ENCODE measurements around the gene LMO1.

Gene LMO1

GRCh38 chr11:8225589-8226036, 38.1 kb downstream of the LMO1 start:
- DNase-seq = peak; percentile 56

DNA sequence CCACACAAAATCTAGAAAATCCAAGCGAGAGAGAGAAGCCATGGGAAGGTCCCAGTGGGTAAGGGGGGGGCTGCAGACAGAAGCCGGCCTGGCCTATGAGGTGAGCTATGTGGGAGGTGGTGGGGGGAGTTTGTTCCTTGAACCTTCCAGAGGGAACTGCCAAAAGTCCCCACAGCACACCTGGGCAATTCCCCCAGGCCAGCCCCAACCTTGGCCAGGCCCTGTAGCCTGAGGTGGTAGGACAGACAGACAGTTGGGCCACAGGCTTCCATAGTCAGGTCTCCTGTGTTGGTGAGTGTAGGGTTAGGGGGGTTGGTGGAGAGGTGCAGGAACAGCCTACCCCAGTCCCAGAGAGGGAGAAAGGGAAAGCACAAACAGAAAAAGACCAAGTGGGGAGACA, 39.0 kb downstream of the LMO1 start:
- no peak for DNase-seq

GRCh38 chr11:8224161-8224591, 39.5 kb downstream of the LMO1 start:
- no peak for DNase-seq

GRCh38 chr11:8223513-8223900, 40.2 kb downstream of the LMO1 start:
- no peak for DNase-seq

DNA sequence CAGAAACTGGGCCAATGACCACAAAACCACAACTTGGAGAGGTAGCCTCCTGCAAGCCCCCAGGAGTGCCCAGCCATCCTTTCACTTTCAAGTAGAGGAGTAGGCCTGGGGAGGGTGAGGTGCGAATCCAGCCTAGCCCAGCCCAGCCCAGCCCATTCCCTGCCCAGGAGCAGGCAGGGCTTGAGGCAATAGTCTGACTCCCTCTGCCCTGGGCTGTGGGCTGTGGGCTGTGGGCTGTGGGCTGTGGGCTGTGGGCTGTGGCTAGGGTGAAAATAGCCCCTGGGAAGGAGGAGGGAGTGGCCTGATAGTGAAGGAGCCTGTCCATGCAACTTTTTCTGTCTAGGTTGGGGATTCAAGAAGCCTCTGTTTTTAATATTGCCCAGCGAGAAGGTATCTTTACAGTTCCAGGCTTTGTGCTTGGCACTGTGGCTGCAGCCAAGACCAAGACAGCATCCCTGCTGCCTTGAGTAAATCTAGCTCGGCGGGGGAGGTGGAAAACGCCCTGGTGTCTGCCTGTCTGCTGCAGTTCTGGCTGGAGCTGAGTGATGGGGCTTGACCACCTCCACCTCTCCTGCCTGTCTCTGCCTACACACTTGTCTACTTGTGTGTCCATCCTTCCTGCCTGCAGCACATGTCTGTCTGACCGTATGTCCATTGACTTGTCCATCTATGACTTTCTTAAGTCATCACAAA, 40.7 kb downstream of the LMO1 start:
- no peak for DNase-seq

- DNase-seq = no peak
Measured at GRCh38 chr11:8221917-8222495, 41.7 kb downstream of the LMO1 start.

GRCh38 chr11:8221046-8221723, 42.5 kb downstream of the LMO1 start:
- no peak for DNase-seq

DNA sequence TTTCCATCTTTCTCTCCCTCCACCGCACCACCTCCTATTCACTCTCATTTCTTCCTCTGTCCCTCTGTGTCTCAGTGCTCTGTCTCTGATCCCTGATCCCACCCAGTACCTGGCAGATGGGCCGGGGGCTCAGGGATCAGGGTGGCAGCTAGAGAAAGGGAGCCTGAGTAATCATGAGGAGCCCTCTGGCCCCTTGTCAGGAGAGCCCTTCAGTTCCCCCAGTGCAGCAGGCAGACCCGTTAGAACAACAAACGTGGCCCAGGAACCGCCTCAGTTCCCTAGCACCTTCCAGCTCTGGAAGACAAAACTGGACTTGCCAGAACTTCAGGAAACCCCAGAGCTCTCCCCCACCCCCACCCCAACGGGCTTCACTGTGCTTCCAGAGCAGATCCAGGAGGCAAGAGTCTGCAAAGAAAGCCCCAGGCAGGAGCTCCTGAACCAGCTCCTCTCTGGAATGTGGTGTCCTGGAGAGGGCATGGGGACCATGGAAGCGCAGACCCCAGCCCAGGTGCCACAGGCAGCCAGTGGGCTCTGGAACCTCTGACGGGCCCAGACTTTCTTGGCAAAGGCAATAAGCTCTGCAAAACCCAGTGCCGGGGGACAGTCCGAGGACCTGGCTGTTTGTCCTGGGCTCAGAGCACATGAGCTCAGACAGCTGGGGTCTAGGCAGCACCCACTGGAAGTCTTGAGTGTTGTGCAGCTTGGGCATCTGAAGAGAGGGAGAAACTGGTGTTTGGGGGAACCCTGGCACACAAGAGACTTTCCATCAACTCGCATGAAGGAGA, 43.2 kb downstream of the LMO1 start:
- DNase-seq = no peak

- DNase-seq = no peak
Measured at GRCh38 chr11:8219257-8220021, 44.2 kb downstream of the LMO1 start.

DNA sequence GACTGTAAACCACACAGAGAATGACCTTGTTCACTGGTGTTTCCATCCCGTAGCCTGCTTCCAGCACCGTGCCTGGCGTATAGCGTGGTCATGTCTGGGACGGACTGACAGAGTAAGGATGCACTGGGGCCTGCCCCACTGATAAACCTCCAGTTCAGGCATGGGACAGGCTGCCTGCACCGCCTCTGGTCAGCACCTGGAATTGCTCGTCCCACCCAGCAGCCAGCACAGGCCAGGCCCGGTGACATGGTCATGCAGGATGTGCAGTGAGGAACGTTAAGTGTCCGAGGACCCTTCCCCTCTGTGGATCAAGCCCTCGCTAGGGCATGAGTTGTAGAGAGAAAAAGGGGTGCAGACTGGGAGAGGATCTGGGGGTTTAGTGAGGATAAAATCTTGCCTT, 44.8 kb downstream of the LMO1 start:
- no peak for DNase-seq

- no peak for DNase-seq
Measured at GRCh38 chr11:8218409-8218808, 45.3 kb downstream of the LMO1 start.

- no peak for DNase-seq
Measured at GRCh38 chr11:8217926-8218325, 45.8 kb downstream of the LMO1 start.

DNA sequence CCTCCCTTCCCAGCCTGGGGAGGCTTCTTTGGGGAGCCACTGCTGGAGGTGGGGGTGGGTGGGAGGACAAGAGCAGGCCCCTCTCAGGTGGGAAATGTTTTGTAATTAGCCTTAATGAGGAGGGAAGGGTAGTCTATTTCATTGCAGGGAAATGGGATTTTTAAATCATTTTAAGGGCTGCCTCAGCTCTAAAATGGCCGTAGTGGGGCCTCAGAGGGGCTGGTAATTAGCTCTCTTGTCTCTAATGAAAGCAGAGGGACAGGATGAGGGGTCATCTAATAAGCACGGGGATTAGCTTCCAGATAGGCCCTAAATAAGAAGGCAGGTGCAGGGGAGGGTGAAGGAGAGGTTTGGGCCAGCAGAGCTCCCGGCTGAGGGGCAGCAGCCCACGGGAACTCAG, 46.5 kb downstream of the LMO1 start:
- no peak for DNase-seq

DNA sequence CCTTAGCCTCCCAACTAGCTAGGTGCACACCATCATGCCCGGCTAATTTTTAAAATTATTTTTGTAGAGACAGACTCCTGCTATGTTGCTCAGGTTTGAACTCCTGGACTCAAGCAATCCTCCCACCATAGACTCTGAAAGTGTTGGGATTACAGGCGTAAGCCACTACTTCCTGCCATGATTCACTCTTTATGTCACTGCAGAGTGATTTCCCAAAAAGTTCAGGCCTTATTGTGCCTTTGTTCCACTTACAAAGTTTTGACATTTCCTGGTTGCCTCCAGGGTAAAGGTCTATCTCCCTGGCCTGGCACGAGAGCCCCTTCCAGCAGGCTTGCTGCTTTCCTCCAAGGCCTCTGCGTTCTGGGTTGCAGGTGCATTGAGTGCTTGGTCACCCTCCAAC, 50.3 kb downstream of the LMO1 start:
- DNase-seq = no peak

- no peak for DNase-seq
Measured at GRCh38 chr11:8209208-8209807, 54.4 kb downstream of the LMO1 start.

DNA sequence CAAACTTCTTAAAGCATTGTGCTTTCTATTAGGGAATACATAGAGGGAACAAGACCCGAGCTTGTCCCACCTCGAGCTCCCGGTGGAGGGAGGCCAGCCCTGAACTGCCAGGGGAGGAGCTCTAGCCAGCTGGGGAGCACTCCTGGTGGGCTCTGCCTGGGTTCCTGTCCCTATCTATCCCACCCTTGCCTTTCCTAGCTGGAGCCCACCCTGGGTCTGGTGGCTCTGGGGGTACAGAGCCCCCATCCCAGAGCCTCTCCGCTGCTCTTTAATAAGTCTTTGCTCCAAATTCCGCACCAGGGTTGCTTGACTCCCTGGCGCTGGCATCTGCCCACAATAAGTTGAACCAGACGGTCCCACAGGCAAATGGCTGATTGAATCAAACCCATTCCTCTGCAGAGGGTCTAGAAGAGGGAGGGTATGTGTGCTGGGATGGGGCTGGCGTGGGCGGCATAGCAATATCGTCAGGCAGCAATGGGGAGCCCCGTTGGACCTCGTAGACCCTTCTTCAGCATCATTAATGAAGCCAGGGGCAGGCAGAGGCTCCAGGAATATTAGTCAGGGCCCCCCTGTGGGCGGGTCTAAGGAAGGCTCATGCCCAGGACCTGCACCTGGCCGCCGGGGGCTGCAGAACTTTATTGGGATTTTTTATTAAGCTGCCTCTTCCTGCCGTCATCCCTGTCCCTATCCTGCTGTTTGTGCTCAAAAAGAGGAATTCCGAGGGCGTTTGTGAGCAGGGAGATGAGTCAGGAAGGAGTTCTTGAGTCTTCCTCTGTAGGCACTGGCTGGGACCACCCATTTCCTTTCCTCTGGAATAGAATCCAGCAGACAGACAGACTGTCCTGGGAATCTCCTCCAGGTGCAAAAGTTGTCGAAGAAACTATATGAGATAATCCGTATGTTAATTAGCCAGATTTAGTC, 56.3 kb downstream of the LMO1 start:
- no peak for DNase-seq

- DNase-seq = no peak
Measured at GRCh38 chr11:8206251-8207079, 57.2 kb downstream of the LMO1 start.

DNA sequence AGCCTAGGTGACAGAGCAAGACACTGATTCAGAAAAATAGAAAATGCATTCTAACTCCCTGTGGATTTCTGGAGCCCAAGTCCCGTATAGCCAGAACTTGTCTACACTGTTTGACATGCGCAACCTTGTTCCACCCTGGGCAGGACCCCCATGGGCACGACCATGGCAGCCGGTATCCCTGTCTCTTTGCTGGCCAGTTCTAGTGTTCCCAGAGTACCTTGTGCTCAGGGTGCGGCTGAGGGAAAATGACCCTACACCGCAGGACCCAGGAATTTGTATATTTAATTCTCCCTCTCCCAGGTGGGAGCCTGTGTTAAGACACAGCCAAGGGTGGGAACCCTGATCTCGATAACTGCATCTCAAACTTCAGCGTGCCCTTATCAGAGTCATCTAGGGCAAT, 58.1 kb downstream of the LMO1 start:
- no peak for DNase-seq

- no peak for DNase-seq
Measured at GRCh38 chr11:8204596-8204995, 59.1 kb downstream of the LMO1 start.

DNA sequence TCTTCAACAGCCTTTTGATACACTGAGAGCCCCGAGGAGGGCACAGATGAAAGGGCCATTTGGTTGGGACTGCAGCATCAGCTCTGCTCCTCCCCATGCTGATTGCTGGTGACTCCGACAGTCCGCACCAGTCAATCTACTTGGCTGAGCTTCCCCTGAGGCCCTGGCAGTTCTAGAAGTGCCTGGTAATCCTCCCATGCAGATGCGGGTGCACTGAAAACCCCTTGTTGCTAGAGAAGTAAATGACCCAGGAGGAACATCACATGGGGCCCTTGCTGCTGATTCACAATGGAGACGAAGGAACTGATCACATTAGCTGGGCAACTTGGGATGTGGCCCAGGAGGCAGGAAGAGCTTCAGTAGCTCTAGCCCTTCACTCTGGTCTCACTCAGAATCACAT, 59.7 kb downstream of the LMO1 start:
- no peak for DNase-seq

GRCh38 chr11:8203414-8203715, 60.3 kb downstream of the LMO1 start:
- no peak for DNase-seq
